Calu3 (cell line): ENCODE data around the gene ARHGAP25. TPM values are rescaled to one million over a fixed set of nuclear protein-coding genes. Genes with fewer than 3 reads are reported as not detected.

Experiments
- BruUV-seq: library from RNA; stranded (reverse); fragments of 400-500 nt; replicated peaks from 2 replicates; lab custom pipeline; 2021; lab: Mats Ljungman, UMichigan
- CTCF ChIA-PET: fragments of 300-600 bp; sonication (Branson Sonifier 250); formaldehyde crosslinking; loops from one replicate; lab custom pipeline; 2022; ENCODE audit warnings: antibody characterized with exemption; lab: Charles Lee
- DNase-seq: peaks from one replicate; pipeline ENCODE4 v3.0.0; 2022
- H3K27ac Mint-ChIP-seq: one replicate; pipeline ENCODE4 v1.8.0; 2022; ENCODE audit warnings: mixed read lengths; ENCODE audit not compliant: unreplicated experiment
- H3K27me3 Mint-ChIP-seq: one replicate; pipeline ENCODE4 v1.8.0; 2022; ENCODE audit warnings: mixed read lengths; ENCODE audit not compliant: unreplicated experiment
- H3K36me3 Mint-ChIP-seq: one replicate; pipeline ENCODE4 v1.8.0; 2022; ENCODE audit warnings: mild to moderate bottlenecking, moderate library complexity, mixed read lengths; ENCODE audit not compliant: insufficient read depth, unreplicated experiment
- H3K4me1 Mint-ChIP-seq: one replicate; pipeline ENCODE4 v1.8.0; 2022; ENCODE audit warnings: mild to moderate bottlenecking, low read depth, mixed read lengths; ENCODE audit not compliant: unreplicated experiment
- H3K4me3 Mint-ChIP-seq: one replicate; pipeline ENCODE4 v1.8.0; 2022; ENCODE audit warnings: mild to moderate bottlenecking, low read depth, moderate library complexity, mixed read lengths; ENCODE audit not compliant: unreplicated experiment
- H3K9me3 Mint-ChIP-seq: one replicate; pipeline ENCODE4 v1.8.0; 2022; ENCODE audit warnings: low read depth, mixed read lengths; ENCODE audit not compliant: unreplicated experiment
- CTCF ChIP-seq: fragments of 200-600 bp; IDR thresholded peaks from one replicate; pipeline ENCODE4 v1.8.0; 2022; ENCODE audit warnings: antibody characterized with exemption; ENCODE audit not compliant: unreplicated experiment
- intact Hi-C: fragments of 100-400 bp; cut with micrococcal nuclease; formaldehyde crosslinking; loops from one replicate; pipeline ENCODE4 v1.10.0; 2022; ENCODE audit not compliant: unreplicated experiment
- total RNA-seq: library from RNA; stranded (reverse); gene quantifications from 2 replicates; pipeline ENCODE4 v1.2.3, GENCODE V29; 2022

The ARHGAP25 gene
- total RNA-seq, 1 experiment from 2014 or later, result not detected

- DNase-seq, result no peak
- BruUV-seq, result no TSS peak
Observed at GRCh38 chr2:68850524-68850923, 115.9 kb downstream of the ARHGAP25 start.

GRCh38 chr2:68853035-68853434 lies 118.4 kb downstream of the ARHGAP25 start:
- no peak overlapping the region for H3K4me3 Mint-ChIP-seq
- peaks cover 6% of the 10 kb centered on the region for H3K4me1 Mint-ChIP-seq
- TF ChIP-seq CTCF, result no peak
- no peaks in the 10 kb centered on the region for H3K36me3 Mint-ChIP-seq
- no TSS peak for BruUV-seq
- no peak overlapping the region for H3K27ac Mint-ChIP-seq
- intact Hi-C loops, result no loop called here
- peaks cover 68% of the 10 kb centered on the region for H3K27me3 Mint-ChIP-seq
- CTCF ChIA-PET, result no interaction called here
- DNase-seq, result no peak
- no peaks in the 10 kb centered on the region for H3K9me3 Mint-ChIP-seq

More at GRCh38 chr2:68850524-68850923, 115.9 kb downstream of the ARHGAP25 start:
- Mint-ChIP-seq H3K4me3 (no peak overlapping the region), H3K27me3 (peaks cover 68% of the 10 kb centered on the region), H3K27ac (no peak overlapping the region), H3K4me1 (peaks cover 6% of the 10 kb centered on the region), H3K36me3 (no peaks in the 10 kb centered on the region), H3K9me3 (no peaks in the 10 kb centered on the region)
- TF ChIP-seq CTCF, result no peak
- intact Hi-C loops, result no loop called here
- CTCF ChIA-PET, result no interaction called here

GRCh38 chr2:68853915-68854314 lies 119.3 kb downstream of the ARHGAP25 start:
- BruUV-seq, result no TSS peak
- intact Hi-C loops, result no loop called here
- CTCF ChIA-PET, result interaction anchor here (1.4 kb wide), 1 partner anchor 71 kb away, joined by 3 read pairs; no protein-coding TSS in a partner anchor

GRCh38 chr2:68854476-68854875 lies 119.9 kb downstream of the ARHGAP25 start:
- no peak overlapping the region for H3K27ac Mint-ChIP-seq
- no peak for DNase-seq
- no peak for TF ChIP-seq CTCF
- CTCF ChIA-PET, result interaction anchor here (1.4 kb wide), 1 partner anchor 71 kb away, joined by 3 read pairs; no protein-coding TSS in a partner anchor
- H3K36me3 Mint-ChIP-seq, result no peaks in the 10 kb centered on the region
- H3K27me3 Mint-ChIP-seq, result peaks cover 71% of the 10 kb centered on the region
- H3K4me1 Mint-ChIP-seq, result peaks cover 5% of the 10 kb centered on the region
- BruUV-seq, result no TSS peak
- no peaks in the 10 kb centered on the region for H3K9me3 Mint-ChIP-seq
- intact Hi-C loops, result no loop called here
- H3K4me3 Mint-ChIP-seq, result no peak overlapping the region

More at GRCh38 chr2:68853915-68854314, 119.3 kb downstream of the ARHGAP25 start:
- Mint-ChIP-seq H3K9me3 (no peaks in the 10 kb centered on the region), H3K4me3 (no peak overlapping the region), H3K36me3 (no peaks in the 10 kb centered on the region), H3K27ac (no peak overlapping the region), H3K4me1 (peaks cover 6% of the 10 kb centered on the region), H3K27me3 (peaks cover 68% of the 10 kb centered on the region)
- no peak for TF ChIP-seq CTCF
- no peak for DNase-seq
